C4-2B (cell line): Measurements from ENCODE around the gene PIP5K1A.

ENCODE experiments used
- CTCF ChIP-seq: fragments of 450-650 bp; conservative IDR thresholded peaks from 2 replicates; pipeline ENCODE4 v1.5.1; 2017; ENCODE audit warnings: mild to moderate bottlenecking
- ZFX ChIP-seq: fragments of 450-650 bp; IDR thresholded peaks from 2 replicates; pipeline ENCODE4 v1.6.1; 2017

GRCh38 chr1:151292207-151293030, 94.1 kb downstream of the PIP5K1A start:
- TF ChIP-seq CTCF (no peak), ZFX (no peak)
